Body of pancreas (tissue), 4 donors: ENCODE data around the gene DRAP1. TPM values are rescaled to one million over a fixed set of nuclear protein-coding genes. Genes with fewer than 3 reads are reported as not detected.

Experiments used
- ATAC-seq: fragments of 150-250 bp; one replicate; pipeline ENCODE4 v1.9.1; 2016
- DNase-seq, 4 donors: peaks; one replicate each; pipeline ENCODE4 v3.0.0-alpha.2; 2019
- H3K27ac ChIP-seq, 4 donors: fragments of 200-600 bp; sonication (generic); 1 replicate in 3 of 4; 2 replicates in 1 of 4; pipeline versions ENCODE4 v1.5.1 to v1.6.1; 2016 to 2019; ENCODE audit warnings: mild to moderate bottlenecking in 1 of 4, mixed read lengths in 1 of 4, moderate library complexity in 1 of 4
- H3K27me3 ChIP-seq, 2 donors: fragments of 200-600 bp; sonication (generic); one replicate each; pipeline ENCODE4 v1.6.0; 2016; ENCODE audit warnings: mild to moderate bottlenecking in 1 of 2
- H3K36me3 ChIP-seq, 2 donors: fragments of 200-600 bp; sonication (generic); replicated peaks in 1 of 2; 2 replicates each; pipeline ENCODE4 v1.5.1; 2016; ENCODE audit warnings: low read depth in 2 of 2; ENCODE audit not compliant: insufficient read depth in 1 of 2
- H3K4me1 ChIP-seq: fragments of 200-600 bp; sonication (generic); one replicate; pipeline ENCODE4 v1.6.0; 2016
- H3K4me3 ChIP-seq, 2 donors: fragments of 200-600 bp; sonication (generic); 1 replicate in 1 of 2; 2 replicates in 1 of 2; pipeline ENCODE4 v1.5.1; 2016 to 2019
- H3K9me3 ChIP-seq, 3 donors: fragments of 200-600 bp; sonication (generic); 1 replicate in 2 of 3; 2 replicates in 1 of 3; pipeline ENCODE4 v1.5.1; 2016
- CTCF ChIP-seq, 7 experiments: fragments of 450-650 bp in 4 of 7; fragments of 200-600 bp in 3 of 7; sonication (generic) in 3 of 7; IDR thresholded peaks; one replicate each; pipeline ENCODE4 v1.5.1; 2016 to 2019; ENCODE audit warnings: antibody characterized with exemption in 7 of 7
- POLR2A ChIP-seq, 3 donors: fragments of 450-650 bp; IDR thresholded peaks; one replicate each; pipeline ENCODE4 v1.6.1; 2016; ENCODE audit warnings: antibody characterized with exemption in 3 of 3, mild to moderate bottlenecking in 2 of 3
- WGBS, 2 donors: methylation state at CpG; one replicate each; pipeline ENCODE4 v1.1.5; 2017; 5-methylcytosine and 5-hydroxymethylcytosine counted together
- intact Hi-C: fragments of 100-400 bp; cut with DNase I; formaldehyde crosslinking; loops from one replicate; pipeline ENCODE4 v1.15.1; 2023
- total RNA-seq, 2 donors: library from RNA; depleted of rRNA; stranded (reverse); fragments of >200 nt; gene quantifications; one replicate each; pipeline ENCODE4 v1.1.0, GENCODE V29; 2016

The DRAP1 gene
- total RNA-seq, 2 donors from 2014 or later = 29.6 to 91.6 TPM

- no peaks in the 10 kb centered on the region for H3K9me3 ChIP-seq
- H3K36me3 ChIP-seq = no peaks in the 10 kb centered on the region
- no peak for ATAC-seq
- TF ChIP-seq CTCF (IDR thresholded peaks at IDR 0.05) = no peak
- WGBS, 2 donors = 82 to 87% methylated on average over 10 to 14 of the region's 14 CpGs
- H3K4me1 ChIP-seq = peaks cover 24% of the 10 kb centered on the region
- no peak overlapping the region for H3K4me3 ChIP-seq
- H3K27me3 ChIP-seq = peaks cover 0 to 11% of the 10 kb centered on the region in 2 donors
- no peak for DNase-seq
- H3K27ac ChIP-seq = no peak overlapping the region
- intact Hi-C loops = no loop called here
Observed at GRCh38 chr11:65896034-65896999, 22.9 kb upstream of the DRAP1 start.

- Histone ChIP-seq H3K36me3 (no peaks in the 10 kb centered on the region), H3K4me3 (no peak overlapping the region), H3K9me3 (no peaks in the 10 kb centered on the region), H3K4me1 (peaks cover 17% of the 10 kb centered on the region), H3K27me3 (peaks cover 0 to 11% of the 10 kb centered on the region in 2 donors), H3K27ac (no peak overlapping the region)
- ATAC-seq = no peak
- intact Hi-C loops = no loop called here
- TF ChIP-seq CTCF (IDR thresholded peaks at IDR 0.05) = no peak
- no peak for TF ChIP-seq POLR2A (IDR thresholded peaks at IDR 0.05)
- DNase-seq = no peak
- 87 to 88% methylated on average over 4 of the region's 4 CpGs for WGBS, 2 donors
Observed at GRCh38 chr11:65897020-65897471, 22.2 kb upstream of the DRAP1 start.

- DNase-seq = no peak
- Histone ChIP-seq H3K27ac (no peak overlapping the region), H3K9me3 (no peaks in the 10 kb centered on the region), H3K4me3 (no peak overlapping the region), H3K27me3 (peaks cover 0 to 11% of the 10 kb centered on the region in 2 donors), H3K36me3 (no peaks in the 10 kb centered on the region), H3K4me1 (peaks cover 14% of the 10 kb centered on the region)
- no peak for ATAC-seq
- intact Hi-C loops = no loop called here
- TF ChIP-seq POLR2A (IDR thresholded peaks at IDR 0.05) (no peak), CTCF (IDR thresholded peaks at IDR 0.05) (no peak)
- 52 to 65% methylated on average over 10 to 16 of the region's 28 CpGs for WGBS, 2 donors
Observed at GRCh38 chr11:65898656-65899355, 20.4 kb upstream of the DRAP1 start.

GRCh38 chr11:65899356-65900124, 19.7 kb upstream of the DRAP1 start:
- DNase-seq = peak; percentile 45 to 58 (median 52)
- no peaks in the 10 kb centered on the region for H3K36me3 ChIP-seq
- H3K27me3 ChIP-seq = peaks cover 0 to 11% of the 10 kb centered on the region in 2 donors
- H3K4me3 ChIP-seq = no peak overlapping the region
- intact Hi-C loops = no loop called here
- no peaks in the 10 kb centered on the region for H3K9me3 ChIP-seq
- peak; percentile 37 for ATAC-seq
- H3K4me1 ChIP-seq = peaks cover 14% of the 10 kb centered on the region
- TF ChIP-seq POLR2A (IDR thresholded peaks at IDR 0.05) = peak in 2 of 3 donors; percentile 9 to 12
- TF ChIP-seq CTCF (IDR thresholded peaks at IDR 0.05) = no peak
- 0 to 4% methylated on average over 3 to 77 of the region's 78 CpGs for WGBS, 2 donors
- peak overlapping the region in 3 of 4 donors; percentile 24 to 66 (median 48) for H3K27ac ChIP-seq
